Fibroblast of lung (primary cell): ENCODE data around the gene FAM168B. TPM values are rescaled to one million over a fixed set of nuclear protein-coding genes. Genes with fewer than 3 reads are reported as not detected.

ENCODE experiments used
- DNase-seq, 2 donors: peaks; one replicate each; pipeline versions ENCODE4 v3.0.0 to v3.0.0-alpha.2; 2010; ENCODE audit warnings: low read depth in 2 of 2
- H2AFZ ChIP-seq: 2 replicates; pipeline ENCODE4 v1.5.1; 2012; ENCODE audit warnings: low read length, control low read depth, inconsistent platforms
- H3K27ac ChIP-seq: 2 replicates; pipeline ENCODE4 v1.5.1; 2011; ENCODE audit warnings: low read length, control low read depth; ENCODE audit not compliant: insufficient read depth
- H3K27me3 ChIP-seq: 2 replicates; pipeline ENCODE4 v1.5.1; 2011; ENCODE audit warnings: mild to moderate bottlenecking, low read length; ENCODE audit not compliant: control insufficient read depth, insufficient read depth
- H3K36me3 ChIP-seq: 2 replicates; pipeline ENCODE4 v1.5.1; 2011; ENCODE audit warnings: low read length; ENCODE audit not compliant: control insufficient read depth, insufficient read depth
- H3K4me1 ChIP-seq: 2 replicates; pipeline ENCODE4 v1.5.1; 2011; ENCODE audit warnings: low read length; ENCODE audit not compliant: control insufficient read depth, insufficient read depth; ENCODE audit errors: extremely low read depth
- H3K4me2 ChIP-seq: 2 replicates; pipeline ENCODE4 v1.5.1; 2011; ENCODE audit warnings: low read length, control low read depth; ENCODE audit not compliant: insufficient read depth; ENCODE audit errors: extremely low read depth
- H3K4me3 ChIP-seq, 4 experiments: fragments of 200-600 bp in 1 of 4; sonication (generic) in 1 of 4; replicated peaks in 1 of 4; 2 replicates each; pipeline ENCODE4 v1.5.1; 2011 to 2016; ENCODE audit warnings: low read length in 4 of 4, low read depth in 3 of 4, mild to moderate bottlenecking in 3 of 4, control low read depth in 2 of 4, inconsistent platforms in 1 of 4, mixed read lengths in 1 of 4; ENCODE audit not compliant: insufficient read depth in 1 of 4; ENCODE audit errors: control extremely low read depth in 1 of 4
- H3K79me2 ChIP-seq: 2 replicates; pipeline ENCODE4 v1.5.1; 2012; ENCODE audit warnings: mild to moderate bottlenecking, low read length, inconsistent platforms; ENCODE audit not compliant: control insufficient read depth, insufficient read depth
- H3K9ac ChIP-seq: 2 replicates; pipeline ENCODE4 v1.5.1; 2011; ENCODE audit warnings: mild to moderate bottlenecking, low read length, control low read depth; ENCODE audit not compliant: insufficient read depth
- H3K9me3 ChIP-seq: 2 replicates; pipeline ENCODE4 v1.5.1; 2012; ENCODE audit warnings: low read depth, low read length; ENCODE audit not compliant: control insufficient read depth, insufficient read depth
- H4K20me1 ChIP-seq: 2 replicates; pipeline ENCODE4 v1.5.1; 2011; ENCODE audit warnings: low read length; ENCODE audit not compliant: control insufficient read depth, insufficient read depth; ENCODE audit errors: extremely low read depth
- CTCF ChIP-seq, 2 donors: IDR thresholded peaks in 1 of 2; conservative IDR thresholded peaks in 1 of 2; 1 replicate in 1 of 2; 2 replicates in 1 of 2; pipeline ENCODE4 v1.5.1; 2011 to 2012; ENCODE audit warnings: low read length in 2 of 2, control low read depth in 1 of 2, inconsistent platforms in 1 of 2, low read depth in 1 of 2, mild to moderate bottlenecking in 1 of 2
- EZH2 ChIP-seq: IDR thresholded peaks from 2 replicates; pipeline ENCODE4 v1.5.1; 2012; ENCODE audit warnings: low read length, control low read depth, mild to moderate bottlenecking; ENCODE audit errors: missing control alignments
- polyA plus RNA-seq, 2 donors: library from polyadenylated mRNA; depleted of rRNA in 1 of 2; stranded (reverse) in 1 of 2; unstranded in 1 of 2; fragments of >200 nt; gene quantifications; 2 replicates each; pipeline ENCODE4 v1.2.1, GENCODE V29; 2011 to 2012; ENCODE audit warnings: missing spikeins in 1 of 2
- total RNA-seq: library from RNA; depleted of rRNA; stranded (reverse); fragments of >200 nt; gene quantifications from 2 replicates; pipeline ENCODE4 v1.2.1, GENCODE V29; 2014

Gene FAM168B
- total and polyA plus RNA-seq, 2 donors (not counting 1 experiment from before 2014, with no cell fraction given), result 71.2 to 87.8 TPM

- H3K79me2 ChIP-seq, result peaks cover 40% of the 10 kb centered on the region
- H3K4me2 ChIP-seq, result no peak overlapping the region
- no peaks in the 10 kb centered on the region for H3K36me3 ChIP-seq
- no peak for DNase-seq
- TF ChIP-seq CTCF (conservative IDR thresholded peaks at IDR 0.05 in 1 of 2, IDR thresholded peaks at IDR 0.05 in 1 of 2; ENCODE audit: low read depth in 1 of 2, low read length in 2 of 2), result no peak
- TF ChIP-seq EZH2, result no peak
- no peaks in the 10 kb centered on the region for H3K9me3 ChIP-seq
- no peaks in the 10 kb centered on the region for H3K27me3 ChIP-seq
- H2AFZ ChIP-seq, result no peak overlapping the region
- H3K4me1 ChIP-seq, result no peaks in the 10 kb centered on the region
- no peaks in the 10 kb centered on the region for H4K20me1 ChIP-seq
- H3K27ac ChIP-seq, result no peak overlapping the region
- H3K9ac ChIP-seq, result no peak overlapping the region
- no peak overlapping the region for H3K4me3 ChIP-seq
These were observed 29.9 kb upstream of the FAM168B start for GRCh38 chr2:131123192-131123591.

- no peak overlapping the region for H3K9ac ChIP-seq
- H3K27ac ChIP-seq, result no peak overlapping the region
- no peak overlapping the region for H2AFZ ChIP-seq
- H3K36me3 ChIP-seq, result no peaks in the 10 kb centered on the region
- TF ChIP-seq EZH2, result no peak
- TF ChIP-seq CTCF (conservative IDR thresholded peaks at IDR 0.05 in 1 of 2, IDR thresholded peaks at IDR 0.05 in 1 of 2; ENCODE audit: low read depth in 1 of 2, low read length in 2 of 2), result no peak
- no peaks in the 10 kb centered on the region for H4K20me1 ChIP-seq
- no peak overlapping the region for H3K4me3 ChIP-seq
- no peak overlapping the region for H3K4me2 ChIP-seq
- no peak for DNase-seq
- H3K4me1 ChIP-seq, result no peaks in the 10 kb centered on the region
- no peaks in the 10 kb centered on the region for H3K9me3 ChIP-seq
- H3K79me2 ChIP-seq, result peaks cover 47% of the 10 kb centered on the region
- H3K27me3 ChIP-seq, result no peaks in the 10 kb centered on the region
These were observed 29.2 kb upstream of the FAM168B start for GRCh38 chr2:131122496-131122895.

GRCh38 chr2:131121464-131121863 is 28.2 kb upstream of the FAM168B start:
- no peaks in the 10 kb centered on the region for H3K27me3 ChIP-seq
- no peak overlapping the region for H2AFZ ChIP-seq
- no peaks in the 10 kb centered on the region for H3K36me3 ChIP-seq
- no peaks in the 10 kb centered on the region for H3K4me1 ChIP-seq
- peaks cover 56% of the 10 kb centered on the region for H3K79me2 ChIP-seq
- no peak overlapping the region for H3K4me2 ChIP-seq
- no peaks in the 10 kb centered on the region for H3K9me3 ChIP-seq
- no peak for TF ChIP-seq CTCF (conservative IDR thresholded peaks at IDR 0.05 in 1 of 2, IDR thresholded peaks at IDR 0.05 in 1 of 2; ENCODE audit: low read depth in 1 of 2, low read length in 2 of 2)
- no peak for TF ChIP-seq EZH2
- DNase-seq, result peak in 1 of 2 donors; percentile 60
- no peaks in the 10 kb centered on the region for H4K20me1 ChIP-seq
- H3K9ac ChIP-seq, result no peak overlapping the region
- H3K4me3 ChIP-seq, result no peak overlapping the region
- H3K27ac ChIP-seq, result no peak overlapping the region
